HepG2 (cell line): ENCODE measurements around the gene CELF2. TPM values are rescaled to one million over a fixed set of nuclear protein-coding genes. Genes with fewer than 3 reads are reported as not detected.
"Not testable (repeated sequence)": the region's sequence is repeated elsewhere in the genome, so short reads cannot be mapped to it uniquely, and the experiment has no call there.

ENCODE experiments used
- ATAC-seq: fragments of 200-7000 bp; cut with Tn5 transposase; 3 replicates; pipeline ENCODE4 v1.9.1; 2020; ENCODE audit warnings: mild to moderate bottlenecking, moderate library complexity
- BruUV-seq: library from RNA; stranded (reverse); fragments of 400-500 nt; replicated peaks from 2 replicates; lab custom pipeline; 2021; lab: Mats Ljungman, UMichigan
- CTCF ChIA-PET: fragments of 300-600 bp; formaldehyde crosslinking; extraction: SDS; loops from one replicate; lab custom pipeline; 2021; ENCODE audit warnings: low total read pairs, inconsistent platforms, low intra/inter-chr PET ratio; lab: Yijun Ruan, JAX
- POLR2A ChIA-PET: fragments of 350-600 bp; sonication (Branson Sonifier 250); formaldehyde crosslinking; loops from one replicate; lab custom pipeline; 2020; ENCODE audit warnings: antibody characterized with exemption, inconsistent platforms; lab: Yijun Ruan, JAX
- DNase-seq: peaks from one replicate; pipeline ENCODE4 v3.0.0-alpha.2; 2015; ENCODE audit warnings: low spot score
- FAIRE-seq: peaks from 3 replicates; lab custom pipeline; 2011; peaks lifted over from hg19 to GRCh38; lab: Jason Lieb, UNC
- H2AFZ ChIP-seq: one replicate; pipeline ENCODE4 v1.6.1; 2011; ENCODE audit warnings: low read length, inconsistent platforms
- H3K27ac ChIP-seq: fragments of 300-600 bp; 3 replicates; pipeline ENCODE4 v1.8.0; 2011; ENCODE audit warnings: mixed run types, mild to moderate bottlenecking, mixed read lengths, low read length, inconsistent platforms; ENCODE audit not compliant: insufficient read depth; ENCODE audit errors: extremely low read length
- H3K27me3 ChIP-seq, 2 experiments: fragments of 200-600 bp in 1 of 2; 2 replicates in 1 of 2; 3 replicates in 1 of 2; pipeline versions ENCODE4 v1.6.0 to v1.8.0; 2011; ENCODE audit warnings: low read length in 2 of 2, mild to moderate bottlenecking in 2 of 2, moderate library complexity in 2 of 2, inconsistent platforms in 1 of 2; ENCODE audit not compliant: insufficient read depth in 2 of 2, control insufficient read depth in 1 of 2
- H3K36me3 ChIP-seq, 2 experiments: fragments of 200-600 bp in 1 of 2; replicated peaks in 1 of 2; 2 replicates in 1 of 2; 3 replicates in 1 of 2; pipeline versions ENCODE4 v1.5.1 to v1.8.0; 2011; ENCODE audit warnings: low read length in 2 of 2, inconsistent platforms in 1 of 2; ENCODE audit not compliant: insufficient read depth in 2 of 2, control insufficient read depth in 1 of 2
- H3K4me1 ChIP-seq: 2 replicates; pipeline ENCODE4 v1.5.1; 2012; ENCODE audit warnings: low read length, inconsistent platforms; ENCODE audit not compliant: insufficient read depth
- H3K4me2 ChIP-seq: 2 replicates; pipeline ENCODE4 v1.6.0; 2011; ENCODE audit warnings: low read depth, low read length, inconsistent platforms
- H3K4me3 ChIP-seq, 3 experiments: fragments of 200-600 bp in 1 of 3; sonication (generic), shearing (Covaris generic) in 1 of 3; replicated peaks in 1 of 3; 2 replicates each; pipeline ENCODE4 v1.5.1; 2011 to 2016; ENCODE audit warnings: low read length in 3 of 3, inconsistent platforms in 2 of 3, low read depth in 2 of 3, mild to moderate bottlenecking in 2 of 3, control low read depth in 1 of 3, mixed read lengths in 1 of 3; ENCODE audit not compliant: insufficient read depth in 1 of 3
- H3K79me2 ChIP-seq: one replicate; pipeline ENCODE4 v1.6.1; 2011; ENCODE audit warnings: low read length, inconsistent platforms; ENCODE audit not compliant: insufficient read depth
- H3K9ac ChIP-seq: 2 replicates; pipeline ENCODE4 v1.6.0; 2011; ENCODE audit warnings: mild to moderate bottlenecking, low read depth, low read length, inconsistent platforms; ENCODE audit not compliant: insufficient read depth
- H3K9me3 ChIP-seq: 2 replicates; pipeline ENCODE4 v1.5.1; 2012; ENCODE audit warnings: mild to moderate bottlenecking, low read length
- H4K20me1 ChIP-seq: 2 replicates; pipeline ENCODE4 v1.6.0; 2011; ENCODE audit warnings: inconsistent platforms, mild to moderate bottlenecking, low read length, moderate library complexity; ENCODE audit not compliant: insufficient read depth
- ARNT ChIP-seq: fragments of 450-650 bp; IDR thresholded peaks from 2 replicates; pipeline ENCODE4 v1.6.1; 2017
- EHMT2 ChIP-seq: fragments of 200-600 bp; sonication (generic); IDR thresholded peaks from 2 replicates; pipeline ENCODE4 v1.7.0; 2017; ENCODE audit warnings: antibody characterized with exemption, low read depth, low read length, borderline replicate concordance
- REXO4 ChIP-seq: sonication (generic); formaldehyde crosslinking; IDR thresholded peaks from 2 replicates; pipeline ENCODE4 v1.8.0; 2022; ENCODE audit warnings: missing genetic modification reagents, mild to moderate bottlenecking, borderline replicate concordance
- TAF15 ChIP-seq: fragments of 200-400 bp; formaldehyde crosslinking; IDR thresholded peaks from one replicate; pipeline ENCODE4 v1.6.1; 2018; ENCODE audit warnings: mild to moderate bottlenecking, low read depth, low read length; ENCODE audit not compliant: poor library complexity, severe bottlenecking
- ZNF230 ChIP-seq: sonication (generic); formaldehyde crosslinking; IDR thresholded peaks from 2 replicates; pipeline ENCODE4 v1.4.0; 2020; ENCODE audit warnings: mild to moderate bottlenecking, missing genetic modification reagents
- ZNF264 ChIP-seq: sonication (generic); formaldehyde crosslinking; IDR thresholded peaks from 2 replicates; pipeline ENCODE4 v1.4.0; 2020; ENCODE audit warnings: missing genetic modification reagents
- ZNF883 ChIP-seq: sonication (generic); formaldehyde crosslinking; IDR thresholded peaks from 2 replicates; pipeline ENCODE4 v1.5.1; 2020; ENCODE audit warnings: mild to moderate bottlenecking, missing genetic modification reagents; ENCODE audit errors: not compliant biosample characterization
- WGBS: methylation state at CpG from one replicate; pipeline ENCODE4 v1.1.6; 2017; ENCODE audit warnings: low lambda C conversion rate; 5-methylcytosine and 5-hydroxymethylcytosine counted together
- in situ Hi-C: cut with HindIII; loops from 2 replicates; pipeline ENCODE4 v1.10.0; 2017; ENCODE audit warnings: low pct_unique_long_range_greater_than_20kb; ENCODE audit not compliant: extremely low pct_ligation_motif_present
- intact Hi-C: fragments of 100-400 bp; cut with micrococcal nuclease; formaldehyde crosslinking; loops from one replicate; pipeline ENCODE4 v1.10.0; 2022; ENCODE audit not compliant: unreplicated experiment
- polyA plus RNA-seq, 8 experiments: library from polyadenylated mRNA; depleted of rRNA in 3 of 8; stranded (reverse) in 7 of 8; unstranded in 1 of 8; fragments of >200 nt; fragmentation: Illumina TruSeq in 4 of 8; extraction: Trizol in 4 of 8; gene quantifications; 2 replicates each; pipeline versions ENCODE4 v1.2.1 to v1.2.3, GENCODE V29; 2011 to 2016; ENCODE audit warnings: low read depth in 4 of 8, missing spikeins in 1 of 8, mixed read lengths in 1 of 8; ENCODE audit not compliant: insufficient read depth in 1 of 8
- total RNA-seq, 5 experiments: library from RNA; depleted of rRNA; stranded (reverse); fragments of >200 nt; fragmentation: Illumina TruSeq; extraction: Trizol; gene quantifications; 2 replicates each; pipeline ENCODE4 v1.2.3, GENCODE V29; 2016; ENCODE audit warnings: low read depth in 1 of 5
- TF ChIP-seq, protein P1 (sequence below): sonication (generic); formaldehyde crosslinking; IDR thresholded peaks from 2 replicates; pipeline ENCODE4 v1.5.0; 2020; ENCODE audit warnings: missing genetic modification reagents
- TF ChIP-seq, protein P2 (sequence below): sonication (generic); formaldehyde crosslinking; IDR thresholded peaks from 2 replicates; pipeline ENCODE4 v1.4.0; 2020; ENCODE audit warnings: low read depth, mild to moderate bottlenecking, missing genetic modification reagents

Gene CELF2
- total and polyA plus RNA-seq, 2 of the 13 experiments (the other 11 are each of a cell fraction or from before 2014, with no cell fraction given) = not detected

DNA sequence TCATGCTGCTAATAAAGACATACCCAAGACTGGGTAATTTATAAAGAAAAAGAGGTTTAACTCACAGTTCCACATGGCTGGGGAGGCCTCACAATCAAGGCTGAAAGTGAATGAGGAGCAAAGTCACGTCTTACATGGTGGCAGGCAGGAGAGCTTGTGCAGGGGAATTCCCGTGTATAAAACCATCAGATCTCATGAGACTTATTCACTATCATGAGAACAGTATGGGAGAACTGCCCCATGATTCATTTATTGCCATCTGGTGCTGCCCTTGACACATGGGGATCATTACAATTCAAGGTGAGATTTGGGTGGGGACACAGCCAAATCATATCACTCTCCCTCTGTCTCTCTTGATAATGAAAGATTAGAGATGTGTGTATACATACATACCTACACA is 106.2 kb downstream of the CELF2 start:
- intact Hi-C loops, H3K36me3 ChIP-seq, CTCF ChIA-PET, ATAC-seq, H3K4me1 ChIP-seq, POLR2A ChIA-PET, in situ Hi-C loops, FAIRE-seq, H3K79me2 ChIP-seq, H3K9me3 ChIP-seq, H4K20me1 ChIP-seq, H3K9ac ChIP-seq, H3K4me2 ChIP-seq, H3K4me3 ChIP-seq, H3K27me3 ChIP-seq, H3K27ac ChIP-seq, DNase-seq, BruUV-seq, H2AFZ ChIP-seq: not testable (repeated sequence)
- 0% methylated on average over 2 of the region's 2 CpGs for WGBS

DNA sequence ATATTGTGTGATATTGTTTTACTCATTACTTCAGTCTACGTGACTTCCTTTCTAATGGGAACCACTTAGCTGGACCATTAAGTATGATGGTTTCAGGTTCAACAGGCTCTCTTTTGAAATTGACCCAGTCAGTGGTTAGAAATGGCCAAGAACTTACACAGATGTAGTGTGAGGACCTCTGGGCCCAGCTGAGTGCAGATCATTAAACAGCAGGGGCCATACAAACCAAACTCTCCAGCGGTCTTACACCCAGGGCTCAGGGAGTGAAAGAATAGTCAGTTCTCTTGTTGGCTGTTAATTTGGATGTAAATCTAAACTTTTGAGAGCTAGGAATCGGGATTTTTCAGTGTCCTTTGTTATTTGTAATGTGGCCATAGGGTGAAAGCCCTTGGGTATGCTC is 107.3 kb downstream of the CELF2 start:
- no peak overlapping the region for H2AFZ ChIP-seq
- no peak overlapping the region for H3K27ac ChIP-seq
- no TSS peak for BruUV-seq
- no peak for DNase-seq
- no peaks in the 10 kb centered on the region for H4K20me1 ChIP-seq
- H3K79me2 ChIP-seq = no peaks in the 10 kb centered on the region
- no peaks in the 10 kb centered on the region; a peak in 1 of 5 replicates for H3K27me3 ChIP-seq
- FAIRE-seq = no peak
- in situ Hi-C loops = no loop called here
- H3K36me3 ChIP-seq = no peaks in the 10 kb centered on the region
- TF ChIP-seq ZNF883 (no peak), TAF15 (no peak), ZNF264 (CRISPR knock-in tag) (no peak), ZNF230 (CRISPR knock-in tag) (no peak), EHMT2 (no peak), ARNT (no peak), REXO4 (no peak)
- TF ChIP-seq, protein P1, sequence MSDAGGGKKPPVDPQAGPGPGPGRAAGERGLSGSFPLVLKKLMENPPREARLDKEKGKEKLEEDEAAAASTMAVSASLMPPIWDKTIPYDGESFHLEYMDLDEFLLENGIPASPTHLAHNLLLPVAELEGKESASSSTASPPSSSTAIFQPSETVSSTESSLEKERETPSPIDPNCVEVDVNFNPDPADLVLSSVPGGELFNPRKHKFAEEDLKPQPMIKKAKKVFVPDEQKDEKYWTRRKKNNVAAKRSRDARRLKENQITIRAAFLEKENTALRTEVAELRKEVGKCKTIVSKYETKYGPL (CRISPR knock-in tag) = no peak
- TF ChIP-seq, protein P2, sequence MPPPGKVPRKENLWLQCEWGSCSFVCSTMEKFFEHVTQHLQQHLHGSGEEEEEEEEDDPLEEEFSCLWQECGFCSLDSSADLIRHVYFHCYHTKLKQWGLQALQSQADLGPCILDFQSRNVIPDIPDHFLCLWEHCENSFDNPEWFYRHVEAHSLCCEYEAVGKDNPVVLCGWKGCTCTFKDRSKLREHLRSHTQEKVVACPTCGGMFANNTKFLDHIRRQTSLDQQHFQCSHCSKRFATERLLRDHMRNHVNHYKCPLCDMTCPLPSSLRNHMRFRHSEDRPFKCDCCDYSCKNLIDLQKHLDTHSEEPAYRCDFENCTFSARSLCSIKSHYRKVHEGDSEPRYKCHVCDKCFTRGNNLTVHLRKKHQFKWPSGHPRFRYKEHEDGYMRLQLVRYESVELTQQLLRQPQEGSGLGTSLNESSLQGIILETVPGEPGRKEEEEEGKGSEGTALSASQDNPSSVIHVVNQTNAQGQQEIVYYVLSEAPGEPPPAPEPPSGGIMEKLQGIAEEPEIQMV (CRISPR knock-in tag) = no peak
- TF ChIP-seq, all 625 proteins: peak for 0
- H3K9me3 ChIP-seq = no peaks in the 10 kb centered on the region
- ChIA-PET CTCF (no interaction called here), POLR2A (no interaction called here)
- no peak overlapping the region for H3K9ac ChIP-seq
- no peak overlapping the region for H3K4me3 ChIP-seq
- intact Hi-C loops = no loop called here
- no peaks in the 10 kb centered on the region for H3K4me1 ChIP-seq
- no peak overlapping the region for H3K4me2 ChIP-seq
- 7% methylated on average over 3 of the region's 3 CpGs for WGBS
- no peak for ATAC-seq

DNA sequence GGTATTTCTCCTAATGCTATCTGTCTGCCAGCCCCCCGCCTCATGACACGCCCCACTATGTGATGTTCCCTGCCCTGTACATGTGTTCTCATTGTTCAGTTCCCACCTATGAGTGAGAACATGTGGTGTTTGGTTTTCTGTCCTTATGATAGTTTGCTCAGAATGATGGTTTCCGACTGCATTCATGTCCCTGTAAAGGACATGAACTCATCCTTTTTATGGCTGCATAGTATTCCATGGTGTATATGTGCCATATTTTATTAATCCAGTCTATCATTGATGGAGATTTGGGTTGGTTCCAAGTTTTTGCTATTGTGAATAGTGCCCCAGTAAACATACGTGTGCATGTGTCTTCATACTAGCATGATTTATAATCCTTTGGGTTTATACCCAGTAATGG is 109.3 kb downstream of the CELF2 start:
- FAIRE-seq, H3K36me3 ChIP-seq, H3K79me2 ChIP-seq, intact Hi-C loops, H3K27me3 ChIP-seq, ATAC-seq, DNase-seq, in situ Hi-C loops, H3K4me2 ChIP-seq, H2AFZ ChIP-seq, POLR2A ChIA-PET, H3K4me3 ChIP-seq, BruUV-seq, H4K20me1 ChIP-seq, CTCF ChIA-PET, H3K4me1 ChIP-seq, H3K9ac ChIP-seq, H3K9me3 ChIP-seq, H3K27ac ChIP-seq: not testable (repeated sequence)
- WGBS = 2% methylated on average over 4 of the region's 4 CpGs
